MM.1S (cell line): Measurements from ENCODE around the gene GRM1.

Experiments used
- DNase-seq: peaks from one replicate; pipeline ENCODE4 v3.0.0-alpha.2; 2015
- H2AFZ ChIP-seq: fragments of 300-600 bp; sonication (generic); 2 replicates; pipeline ENCODE4 v1.6.0; 2016; ENCODE audit warnings: antibody characterized with exemption, low read length
- H3F3A ChIP-seq: fragments of 300-600 bp; sonication (generic); 2 replicates; pipeline ENCODE4 v1.6.1; 2016; ENCODE audit warnings: mild to moderate bottlenecking, antibody characterized with exemption, low read length, moderate library complexity, mixed read lengths; ENCODE audit not compliant: insufficient read depth
- H3K27ac ChIP-seq: fragments of 300-600 bp; sonication (generic); 2 replicates; pipeline ENCODE4 v1.5.1; 2016; ENCODE audit warnings: mild to moderate bottlenecking, low read length
- H3K27me3 ChIP-seq: fragments of 300-600 bp; sonication (generic); replicated peaks from 2 replicates; pipeline ENCODE4 v1.6.0; 2016; ENCODE audit warnings: low read length; ENCODE audit not compliant: insufficient read depth
- H3K36me3 ChIP-seq: fragments of 300-600 bp; sonication (generic); replicated peaks from 2 replicates; pipeline ENCODE4 v1.6.1; 2016; ENCODE audit warnings: mild to moderate bottlenecking, low read length, mixed read lengths; ENCODE audit not compliant: insufficient read depth
- H3K4me1 ChIP-seq: fragments of 300-600 bp; sonication (generic); 2 replicates; pipeline ENCODE4 v1.6.1; 2016; ENCODE audit warnings: low read length, mixed read lengths
- H3K4me2 ChIP-seq: fragments of 300-600 bp; sonication (generic); 2 replicates; pipeline ENCODE4 v1.6.0; 2016; ENCODE audit warnings: low read depth, low read length
- H3K4me3 ChIP-seq: fragments of 300-600 bp; sonication (generic); 2 replicates; pipeline ENCODE4 v1.5.1; 2016; ENCODE audit warnings: low read length, mixed read lengths
- H3K79me2 ChIP-seq: fragments of 300-600 bp; sonication (generic); 2 replicates; pipeline ENCODE4 v1.6.1; 2016; ENCODE audit warnings: mixed run types, low read length, mixed read lengths
- H3K9ac ChIP-seq: fragments of 300-600 bp; sonication (generic); 2 replicates; pipeline ENCODE4 v1.6.1; 2016; ENCODE audit warnings: low read length, mixed read lengths
- H3K9me2 ChIP-seq: fragments of 300-600 bp; sonication (generic); replicated peaks from 2 replicates; pipeline ENCODE4 v1.6.1; 2016; ENCODE audit warnings: mild to moderate bottlenecking, low read length, mixed read lengths; ENCODE audit not compliant: insufficient read depth
- H3K9me3 ChIP-seq: fragments of 300-600 bp; sonication (generic); replicated peaks from 2 replicates; pipeline ENCODE4 v1.6.1; 2016; ENCODE audit warnings: mild to moderate bottlenecking, low read length, mixed read lengths; ENCODE audit not compliant: insufficient read depth
- H4K20me1 ChIP-seq: fragments of 300-600 bp; sonication (generic); 2 replicates; pipeline ENCODE4 v1.6.1; 2016; ENCODE audit warnings: mild to moderate bottlenecking, low read length, moderate library complexity, mixed read lengths; ENCODE audit not compliant: insufficient read depth
- EZH2 ChIP-seq: fragments of 300-600 bp; sonication (generic); optimal IDR thresholded peaks from 2 replicates; pipeline ENCODE3; 2017; ENCODE audit warnings: low read depth, mild to moderate bottlenecking, antibody characterized with exemption, low read length, mixed read lengths
- EZH2phosphoT487 ChIP-seq: fragments of 300-600 bp; sonication (generic); IDR thresholded peaks from 2 replicates; pipeline ENCODE4 v1.6.1; 2018; ENCODE audit warnings: antibody characterized with exemption, low read length
- TF ChIP-seq, protein P1 (sequence below): fragments of 300-600 bp; sonication (generic); IDR thresholded peaks from 2 replicates; pipeline ENCODE4 v1.5.1; 2016; ENCODE audit warnings: antibody characterized with exemption, low read length, mixed read lengths

The GRM1 gene

GRCh38 chr6:146302994-146303393 lies 274.1 kb downstream of the GRM1 start:
- no peaks in the 10 kb centered on the region for H3K36me3 ChIP-seq
- no peaks in the 10 kb centered on the region for H3K9me3 ChIP-seq
- no peaks in the 10 kb centered on the region for H3K27me3 ChIP-seq
- DNase-seq, result no peak
- H3K27ac ChIP-seq, result no peak overlapping the region
- no peak for TF ChIP-seq EZH2
- TF ChIP-seq, protein P1, sequence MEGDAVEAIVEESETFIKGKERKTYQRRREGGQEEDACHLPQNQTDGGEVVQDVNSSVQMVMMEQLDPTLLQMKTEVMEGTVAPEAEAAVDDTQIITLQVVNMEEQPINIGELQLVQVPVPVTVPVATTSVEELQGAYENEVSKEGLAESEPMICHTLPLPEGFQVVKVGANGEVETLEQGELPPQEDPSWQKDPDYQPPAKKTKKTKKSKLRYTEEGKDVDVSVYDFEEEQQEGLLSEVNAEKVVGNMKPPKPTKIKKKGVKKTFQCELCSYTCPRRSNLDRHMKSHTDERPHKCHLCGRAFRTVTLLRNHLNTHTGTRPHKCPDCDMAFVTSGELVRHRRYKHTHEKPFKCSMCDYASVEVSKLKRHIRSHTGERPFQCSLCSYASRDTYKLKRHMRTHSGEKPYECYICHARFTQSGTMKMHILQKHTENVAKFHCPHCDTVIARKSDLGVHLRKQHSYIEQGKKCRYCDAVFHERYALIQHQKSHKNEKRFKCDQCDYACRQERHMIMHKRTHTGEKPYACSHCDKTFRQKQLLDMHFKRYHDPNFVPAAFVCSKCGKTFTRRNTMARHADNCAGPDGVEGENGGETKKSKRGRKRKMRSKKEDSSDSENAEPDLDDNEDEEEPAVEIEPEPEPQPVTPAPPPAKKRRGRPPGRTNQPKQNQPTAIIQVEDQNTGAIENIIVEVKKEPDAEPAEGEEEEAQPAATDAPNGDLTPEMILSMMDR, result no peak
- TF ChIP-seq EZH2phosphoT487, result no peak
- H3K9ac ChIP-seq, result no peak overlapping the region
- H3F3A ChIP-seq, result no peaks in the 10 kb centered on the region
- no peaks in the 10 kb centered on the region for H3K79me2 ChIP-seq
- H4K20me1 ChIP-seq, result no peaks in the 10 kb centered on the region
- no peaks in the 10 kb centered on the region for H3K4me1 ChIP-seq
- H3K9me2 ChIP-seq, result no peaks in the 10 kb centered on the region
- no peak overlapping the region for H2AFZ ChIP-seq
- H3K4me3 ChIP-seq, result no peak overlapping the region
- H3K4me2 ChIP-seq, result no peak overlapping the region

- H3K27me3 ChIP-seq, result no peaks in the 10 kb centered on the region
- DNase-seq, result no peak
Observed at GRCh38 chr6:146304181-146304580, 275.3 kb downstream of the GRM1 start.

GRCh38 chr6:146305092-146305491 lies 276.2 kb downstream of the GRM1 start:
- Histone ChIP-seq H3K79me2 (no peaks in the 10 kb centered on the region), H3K27ac (no peak overlapping the region), H3K4me2 (no peak overlapping the region), H3K4me3 (no peak overlapping the region), H3K4me1 (no peaks in the 10 kb centered on the region), H3K9me3 (no peaks in the 10 kb centered on the region), H3K36me3 (no peaks in the 10 kb centered on the region), H2AFZ (no peak overlapping the region), H3K9ac (no peak overlapping the region), H3K9me2 (no peaks in the 10 kb centered on the region), H3F3A (no peaks in the 10 kb centered on the region), H4K20me1 (no peaks in the 10 kb centered on the region), H3K27me3 (no peaks in the 10 kb centered on the region)
- TF ChIP-seq, protein P1, result no peak
- TF ChIP-seq EZH2phosphoT487, result no peak
- TF ChIP-seq EZH2, result no peak
- DNase-seq, result no peak

More at GRCh38 chr6:146304181-146304580, 275.3 kb downstream of the GRM1 start:
- Histone ChIP-seq H3K9me3 (no peaks in the 10 kb centered on the region), H3K27ac (no peak overlapping the region), H3K36me3 (no peaks in the 10 kb centered on the region), H3K4me1 (no peaks in the 10 kb centered on the region), H3K9ac (no peak overlapping the region), H3K4me3 (no peak overlapping the region), H3K9me2 (no peaks in the 10 kb centered on the region), H4K20me1 (no peaks in the 10 kb centered on the region), H3F3A (no peaks in the 10 kb centered on the region), H2AFZ (no peak overlapping the region), H3K4me2 (no peak overlapping the region), H3K79me2 (no peaks in the 10 kb centered on the region)
- TF ChIP-seq, protein P1, result no peak

- no peaks in the 10 kb centered on the region for H3K9me2 ChIP-seq
- H3K4me1 ChIP-seq, result no peaks in the 10 kb centered on the region
- no peak overlapping the region for H3K9ac ChIP-seq
- no peaks in the 10 kb centered on the region for H3K9me3 ChIP-seq
- H3F3A ChIP-seq, result no peaks in the 10 kb centered on the region
- DNase-seq, result no peak
- H3K4me2 ChIP-seq, result no peak overlapping the region
- H3K36me3 ChIP-seq, result no peaks in the 10 kb centered on the region
- no peak overlapping the region for H3K4me3 ChIP-seq
- no peaks in the 10 kb centered on the region for H4K20me1 ChIP-seq
- TF ChIP-seq EZH2, result no peak
- no peak for TF ChIP-seq EZH2phosphoT487
- TF ChIP-seq, protein P1, result no peak
- no peak overlapping the region for H2AFZ ChIP-seq
- H3K79me2 ChIP-seq, result no peaks in the 10 kb centered on the region
- no peaks in the 10 kb centered on the region for H3K27me3 ChIP-seq
- no peak overlapping the region for H3K27ac ChIP-seq
Observed at GRCh38 chr6:146305951-146306350, 277.1 kb downstream of the GRM1 start.
